ENCODE measurements around the gene DHRS11. TPM values are rescaled to one million over a fixed set of nuclear protein-coding genes. Genes with fewer than 3 reads are reported as not detected.

The DHRS11 gene
- total and polyA plus RNA-seq, 2 experiments from 2014 or later: 23.4 to 36.7 TPM

DNA sequence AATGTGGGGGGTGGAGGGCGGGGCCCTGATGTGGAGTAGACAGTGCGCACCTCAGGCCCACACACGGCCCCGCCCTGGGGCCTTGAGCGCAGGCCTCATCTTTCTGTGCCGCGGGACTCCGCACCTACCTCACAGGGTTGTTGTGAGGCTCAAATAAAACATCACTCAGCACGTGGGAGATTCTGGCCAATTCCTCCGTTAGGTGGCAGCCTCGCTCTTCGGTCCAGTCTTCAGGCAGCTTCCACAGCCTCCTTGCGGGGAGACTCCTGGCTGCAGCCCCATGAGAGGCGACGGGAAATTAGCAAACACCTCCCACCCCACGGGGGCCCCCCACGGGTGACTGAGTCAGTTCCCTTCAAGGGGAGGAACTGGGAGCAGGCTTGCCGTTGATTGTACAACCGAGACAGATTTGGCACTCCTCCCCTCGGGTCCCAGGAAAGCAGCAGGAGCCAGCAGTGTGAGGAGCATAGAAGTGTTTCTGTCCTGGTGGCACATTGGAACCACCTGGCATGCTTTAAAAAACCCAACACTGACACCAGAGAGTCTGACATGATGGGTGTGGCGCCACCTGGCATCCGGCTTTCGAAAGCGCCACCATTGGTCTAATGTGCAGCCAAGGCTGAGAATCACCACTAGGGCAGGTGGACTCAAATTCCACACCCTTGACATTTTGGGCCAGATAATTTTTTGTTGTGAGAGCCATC is 17.3 kb downstream of the DHRS11 start:
- ATAC-seq (peak; percentile 74), DNase-seq (ENCODE audit: low spot score) (peak; percentile 76)
- Histone ChIP-seq H3K27me3 (ENCODE audit: insufficient read depth) (no peaks in the 10 kb centered on the region), H3K4me1 (ENCODE audit: insufficient read depth) (peaks cover 17% of the 10 kb centered on the region), H3K79me2 (replicated peaks; ENCODE audit: insufficient read depth) (peaks cover 22% of the 10 kb centered on the region), H3K4me3 (no peak overlapping the region), H3F3A (replicated peaks; ENCODE audit: low read depth) (peaks cover 12% of the 10 kb centered on the region; the same call in 1 of the 2 replicates), H4K20me1 (replicated peaks; ENCODE audit: insufficient read depth) (peaks cover 17% of the 10 kb centered on the region), H3K9me2 (ENCODE audit: insufficient read depth) (no peaks in the 10 kb centered on the region), H3K36me3 (ENCODE audit: insufficient read depth) (no peaks in the 10 kb centered on the region), H2AFZ (no peak overlapping the region), H3K4me2 (no peak overlapping the region), H3K27ac (ENCODE audit: low read depth) (no peak overlapping the region)
- no peak overlapping the region for H3K27ac Mint-ChIP-seq
- no peak overlapping the region for H3K4me3 Mint-ChIP-seq
- peaks cover 26% of the 10 kb centered on the region for H3K36me3 Mint-ChIP-seq (ENCODE audit: low read depth)
- TF ChIP-seq CTCF (conservative IDR thresholded peaks at IDR 0.05; ENCODE audit: low read depth in 2 of 2) (peak; percentile 37 to 82; a peak in 3 of 4 replicates), EZH2 (IDR thresholded peaks at IDR 0.05; ENCODE audit: low read depth, unreplicated experiment) (no peak)
- H3K9me3 Mint-ChIP-seq: no peaks in the 10 kb centered on the region
- H3K27me3 Mint-ChIP-seq (ENCODE audit: insufficient read depth, low read depth, poor library complexity): peaks cover 13% of the 10 kb centered on the region
- H3K4me1 Mint-ChIP-seq: peaks cover 33% of the 10 kb centered on the region

DNA sequence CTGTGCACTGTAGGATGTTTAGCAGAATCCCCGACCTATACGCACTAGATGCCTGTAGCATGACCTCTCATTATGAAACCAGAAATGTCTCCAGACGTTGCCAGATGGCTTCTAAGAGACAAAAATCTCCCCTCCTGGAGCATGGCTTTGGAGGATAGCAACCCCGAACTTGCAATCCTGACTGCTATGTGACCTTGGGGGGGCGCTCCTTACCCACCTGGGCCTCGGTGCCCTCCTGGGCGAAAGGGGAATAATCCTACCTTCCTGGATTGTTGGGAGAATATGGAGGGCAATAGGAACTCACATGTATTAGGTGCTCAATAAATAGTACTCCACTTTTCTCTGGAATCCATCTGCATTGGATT is 17.8 kb downstream of the DHRS11 start:
- H3K4me3 Mint-ChIP-seq: no peak overlapping the region; the same call in 2 of the 3 replicates
- peak; percentile 48 for ATAC-seq
- H3K9me3 Mint-ChIP-seq: no peaks in the 10 kb centered on the region
- TF ChIP-seq ZNF462 (CRISPR knock-in tag; IDR thresholded peaks at IDR 0.05): no peak
- peak; percentile 57 to 65; a peak in 3 of 4 replicates for TF ChIP-seq CTCF (conservative IDR thresholded peaks at IDR 0.05; ENCODE audit: low read depth in 2 of 2)
- no peak for TF ChIP-seq ZNF114 (CRISPR knock-in tag; IDR thresholded peaks at IDR 0.05)
- TF ChIP-seq, protein P1, sequence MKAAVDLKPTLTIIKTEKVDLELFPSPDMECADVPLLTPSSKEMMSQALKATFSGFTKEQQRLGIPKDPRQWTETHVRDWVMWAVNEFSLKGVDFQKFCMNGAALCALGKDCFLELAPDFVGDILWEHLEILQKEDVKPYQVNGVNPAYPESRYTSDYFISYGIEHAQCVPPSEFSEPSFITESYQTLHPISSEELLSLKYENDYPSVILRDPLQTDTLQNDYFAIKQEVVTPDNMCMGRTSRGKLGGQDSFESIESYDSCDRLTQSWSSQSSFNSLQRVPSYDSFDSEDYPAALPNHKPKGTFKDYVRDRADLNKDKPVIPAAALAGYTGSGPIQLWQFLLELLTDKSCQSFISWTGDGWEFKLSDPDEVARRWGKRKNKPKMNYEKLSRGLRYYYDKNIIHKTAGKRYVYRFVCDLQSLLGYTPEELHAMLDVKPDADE (IDR thresholded peaks at IDR 0.05): no peak
- Histone ChIP-seq H3K4me1 (ENCODE audit: insufficient read depth) (peaks cover 22% of the 10 kb centered on the region), H4K20me1 (replicated peaks; ENCODE audit: insufficient read depth) (peaks cover 19% of the 10 kb centered on the region), H3K4me2 (no peak overlapping the region), H3K9me2 (ENCODE audit: insufficient read depth) (no peaks in the 10 kb centered on the region), H3K4me3 (no peak overlapping the region), H3K27ac (ENCODE audit: low read depth) (no peak overlapping the region), H2AFZ (no peak overlapping the region), H3K27me3 (ENCODE audit: insufficient read depth) (no peaks in the 10 kb centered on the region), H3F3A (replicated peaks; ENCODE audit: low read depth) (peaks cover 12% of the 10 kb centered on the region; the same call in 1 of the 2 replicates), H3K79me2 (replicated peaks; ENCODE audit: insufficient read depth) (peaks cover 16% of the 10 kb centered on the region), H3K36me3 (ENCODE audit: insufficient read depth) (no peaks in the 10 kb centered on the region)
- H3K27ac Mint-ChIP-seq: no peak overlapping the region
- DNase-seq (ENCODE audit: low spot score): peak; percentile 63
- peaks cover 34% of the 10 kb centered on the region for H3K4me1 Mint-ChIP-seq
- peaks cover 21% of the 10 kb centered on the region for H3K36me3 Mint-ChIP-seq (ENCODE audit: low read depth)
- peaks cover 13% of the 10 kb centered on the region for H3K27me3 Mint-ChIP-seq (ENCODE audit: insufficient read depth, low read depth, poor library complexity)
